ENCODE results near the gene TMEM115. TPM values are rescaled to one million over a fixed set of nuclear protein-coding genes. Genes with fewer than 3 reads are reported as not detected.
"Not testable (repeated sequence)": the region's sequence is repeated elsewhere in the genome, so short reads cannot be mapped to it uniquely, and the experiment has no call there.

The TMEM115 gene
- total RNA-seq, 5 donors from 2014 or later (not counting 1 experiment from before 2014, with no cell fraction given): 13.9 to 35.2 (median 33.1) TPM

GRCh38 chr3:50312041-50312440 is 47.3 kb downstream of the TMEM115 start:
- H3K4me1 Mint-ChIP-seq: peaks cover 10 to 13% (median 13%) of the 10 kb centered on the region in 3 donors
- DNase-seq; H3K27ac Mint-ChIP-seq; H3K27ac ChIP-seq (ENCODE audit: low read length); CTCF ChIA-PET; ATAC-seq (replicated peaks in 1 of 4); H3K4me3 Mint-ChIP-seq; POLR2A ChIA-PET; H3K4me3 ChIP-seq (ENCODE audit: control insufficient read depth in 1 of 2, extremely low read depth in 1 of 2, low read length in 1 of 2); H3K36me3 ChIP-seq (ENCODE audit: control insufficient read depth in 2 of 2, extremely low read depth in 1 of 2, insufficient read depth in 1 of 2, low read length in 1 of 2); H3K27me3 Mint-ChIP-seq; H3K9me3 ChIP-seq; H3K9me3 Mint-ChIP-seq; H3K27me3 ChIP-seq (replicated peaks in 1 of 2; ENCODE audit: control insufficient read depth in 2 of 2, extremely low read depth in 1 of 2, insufficient read depth in 2 of 2, low read length in 1 of 2); H3K36me3 Mint-ChIP-seq: not testable (repeated sequence)
- H3K4me1 ChIP-seq (ENCODE audit: control insufficient read depth in 1 of 2, extremely low read depth in 1 of 2, insufficient read depth in 2 of 2, low read length in 2 of 2): peaks cover 0 to 16% of the 10 kb centered on the region in 2 experiments
- WGBS (ENCODE audit: insufficient coverage): 80% methylated on average over 1 of the region's 32 CpGs

Other genes with a start within 250 kb of the TMEM115 start
- under 1 TPM in 4 of 5 donors, not detected in 1; 0.32 to 0.46 (median 0.36) TPM for gene SEMA3F, start 204.2 kb downstream of the TMEM115 start, total RNA-seq
- under 1 TPM in 1 of 5 donors, not detected in 4; 0.28 TPM for gene GNAT1, start 167.9 kb downstream of the TMEM115 start, total RNA-seq
- gene SLC38A3, start 154.2 kb downstream of the TMEM115 start, total RNA-seq: under 1 TPM in 4 of 5 donors, not detected in 1; 0.29 to 0.98 (median 0.44) TPM
- gene GNAI2, start 123.3 kb downstream of the TMEM115 start, total RNA-seq: 100 to 1,000 TPM; 257 to 313 (median 287) TPM
- 1 to 10 TPM in 3 of 5 donors, under 1 TPM in 2; 0.33 to 2.5 (median 1.5) TPM for gene SEMA3B, start 90.4 kb downstream of the TMEM115 start, total RNA-seq
- not detected for gene LSMEM2, start 80.4 kb downstream of the TMEM115 start, total RNA-seq
- 10 to 100 TPM; 50.0 to 91.2 (median 75.9) TPM for gene IFRD2, start 67.1 kb downstream of the TMEM115 start, total RNA-seq
- 1 to 10 TPM; 2.6 to 6.2 (median 3.9) TPM for gene HYAL3, start 60.1 kb downstream of the TMEM115 start, total RNA-seq
- 10 to 100 TPM; 33.8 to 45.7 (median 43.9) TPM for gene NAA80, start 60.1 kb downstream of the TMEM115 start, total RNA-seq
- gene HYAL1, start 55.9 kb downstream of the TMEM115 start, total RNA-seq: under 1 TPM in 3 of 5 donors, not detected in 2; 0.61 to 0.79 (median 0.69) TPM
- 1 to 10 TPM in 4 of 5 donors, under 1 TPM in 1; 0.50 to 6.8 (median 3.0) TPM for gene HYAL2, start 36.8 kb downstream of the TMEM115 start, total RNA-seq
- gene TUSC2, start 31.3 kb downstream of the TMEM115 start, total RNA-seq: 10 to 100 TPM; 14.9 to 33.1 (median 26.8) TPM
- 100 to 1,000 TPM in 1 of 5 donors, 10 to 100 TPM in 4; 73.2 to 153 (median 79.6) TPM for gene RASSF1, start 18.7 kb downstream of the TMEM115 start, total RNA-seq
- 1 to 10 TPM; 1.2 to 6.1 (median 2.9) TPM for gene ZMYND10, start 13.8 kb downstream of the TMEM115 start, total RNA-seq
- gene NPRL2, start 8.7 kb downstream of the TMEM115 start, total RNA-seq: 10 to 100 TPM; 26.6 to 52.2 (median 48.1) TPM
- 10 to 100 TPM; 25.7 to 45.3 (median 32.7) TPM for gene CYB561D2, start 8.7 kb downstream of the TMEM115 start, total RNA-seq
- gene CACNA2D2, start 144.1 kb upstream of the TMEM115 start, total RNA-seq: 1 to 10 TPM; 2.6 to 8.9 (median 4.1) TPM
- gene C3orf18, start 208.2 kb upstream of the TMEM115 start, total RNA-seq: 10 to 100 TPM; 15.3 to 24.7 (median 19.5) TPM
- 10 to 100 TPM; 35.5 to 66.6 (median 42.0) TPM for gene HEMK1, start 210.0 kb upstream of the TMEM115 start, total RNA-seq